Measurements from ENCODE around the gene ENKUR. TPM values are rescaled to one million over a fixed set of nuclear protein-coding genes. Genes with fewer than 3 reads are reported as not detected.
"Not testable (repeated sequence)": the region's sequence is repeated elsewhere in the genome, so short reads cannot be mapped to it uniquely, and the experiment has no call there.

The ENKUR gene
- total RNA-seq, 3 donors from 2014 or later (not counting 1 experiment from before 2014, with no cell fraction given), result 0.48 to 3.0 (median 0.73) TPM

- Histone ChIP-seq H3K27me3 (ENCODE audit: control insufficient read depth, insufficient read depth, low read length) (no peaks in the 10 kb centered on the region), H3K4me3 (ENCODE audit: low read length) (peak overlapping the region; percentile 56), H3K4me1 (ENCODE audit: control insufficient read depth, insufficient read depth, low read length) (peaks cover 8% of the 10 kb centered on the region), H3K27ac (ENCODE audit: low read length) (peak overlapping the region; percentile 73), H3K9me3 (ENCODE audit: control insufficient read depth, insufficient read depth, low read length) (no peaks in the 10 kb centered on the region), H3K36me3 (ENCODE audit: control insufficient read depth, insufficient read depth, low read length) (no peaks in the 10 kb centered on the region)
- 2% methylated on average over 10 of the region's 10 CpGs for WGBS (ENCODE audit: insufficient coverage)
- Mint-ChIP-seq H3K4me1 (peaks cover 20 to 21% of the 10 kb centered on the region in 2 donors), H3K27ac (peak overlapping the region; percentile 95 to 99), H3K27me3 (ENCODE audit: low read depth in 2 of 2) (no peaks in the 10 kb centered on the region), H3K4me3 (peak overlapping the region; percentile 98), H3K9me3 (no peaks in the 10 kb centered on the region), H3K36me3 (no peaks in the 10 kb centered on the region)
- no peak for TF ChIP-seq CTCF (IDR thresholded peaks at IDR 0.05)
- intact Hi-C loops (cut with micrococcal nuclease), result no loop called here
- ATAC-seq (no peak), DNase-seq (peak in 1 of 2 donors; percentile 15)
Observed at GRCh38 chr10:25017154-25017590, 1.2 kb upstream of the ENKUR start.

- H3K36me3 ChIP-seq (ENCODE audit: control insufficient read depth, insufficient read depth, low read length), result no peaks in the 10 kb centered on the region
- Mint-ChIP-seq H3K27ac (peak within 1 kb of the TSS; percentile 95 to 99), H3K27me3 (ENCODE audit: low read depth in 2 of 2) (no peaks in the 10 kb centered on the region), H3K9me3 (no peaks in the 10 kb centered on the region), H3K4me1 (peaks cover 20 to 21% of the 10 kb centered on the region in 2 donors), H3K36me3 (no peaks in the 10 kb centered on the region), H3K4me3 (peak within 1 kb of the TSS; percentile 98)
- under 1% methylated on average over 68 of the region's 69 CpGs for WGBS (ENCODE audit: insufficient coverage)
- DNase-seq (peak; percentile 96 to 99), ATAC-seq (peak; percentile 93 to 100 (median 95))
- H3K27ac ChIP-seq (ENCODE audit: low read length), result peak within 1 kb of the TSS; percentile 80
- intact Hi-C loops (cut with micrococcal nuclease), result loop anchor here (1.0 kb wide), 2 partner anchors 129 to 292 kb away; no protein-coding TSS in a partner anchor
- no peak for TF ChIP-seq CTCF (IDR thresholded peaks at IDR 0.05)
- no peaks in the 10 kb centered on the region for H3K9me3 ChIP-seq (ENCODE audit: control insufficient read depth, insufficient read depth, low read length)
- H3K4me1 ChIP-seq (ENCODE audit: control insufficient read depth, insufficient read depth, low read length), result peaks cover 8% of the 10 kb centered on the region
- H3K27me3 ChIP-seq (ENCODE audit: control insufficient read depth, insufficient read depth, low read length), result no peaks in the 10 kb centered on the region
- peak within 1 kb of the TSS; percentile 56 for H3K4me3 ChIP-seq (ENCODE audit: low read length)
Observed at GRCh38 chr10:25016376-25017153, 607 bp upstream of the ENKUR start, which contains the start of gene THNSL1. THNSL1 (plus strand) TSS chr10:25016612; CDS start chr10:25023224, 6,612 bp downstream.

- peak overlapping the region; percentile 53 to 58 for H3K27ac Mint-ChIP-seq
- ATAC-seq (no peak), DNase-seq (no peak)
- TF ChIP-seq CTCF (IDR thresholded peaks at IDR 0.05), result no peak
- Histone ChIP-seq H3K9me3 (ENCODE audit: control insufficient read depth, insufficient read depth, low read length) (no peaks in the 10 kb centered on the region), H3K4me3 (ENCODE audit: low read length) (no peak overlapping the region), H3K27ac (ENCODE audit: low read length) (no peak overlapping the region), H3K27me3 (ENCODE audit: control insufficient read depth, insufficient read depth, low read length) (no peaks in the 10 kb centered on the region), H3K4me1 (ENCODE audit: control insufficient read depth, insufficient read depth, low read length) (peaks cover 8% of the 10 kb centered on the region), H3K36me3 (ENCODE audit: control insufficient read depth, insufficient read depth, low read length) (no peaks in the 10 kb centered on the region)
- intact Hi-C loops (cut with micrococcal nuclease), result no loop called here
- no peaks in the 10 kb centered on the region for H3K9me3 Mint-ChIP-seq
- H3K4me3 Mint-ChIP-seq, result peak overlapping the region; percentile 15
- peaks cover 20 to 21% of the 10 kb centered on the region in 2 donors for H3K4me1 Mint-ChIP-seq
- no peaks in the 10 kb centered on the region for H3K27me3 Mint-ChIP-seq (ENCODE audit: low read depth in 2 of 2)
- H3K36me3 Mint-ChIP-seq, result no peaks in the 10 kb centered on the region
Observed at GRCh38 chr10:25014579-25014978, 1.4 kb downstream of the ENKUR start.

GRCh38 chr10:25011591-25011990 is 4.4 kb downstream of the ENKUR start:
- WGBS (ENCODE audit: insufficient coverage), result 98% methylated on average over 2 of the region's 2 CpGs
- H3K9me3 ChIP-seq (ENCODE audit: control insufficient read depth, insufficient read depth, low read length); H3K36me3 Mint-ChIP-seq; H3K27ac Mint-ChIP-seq; H3K27ac ChIP-seq (ENCODE audit: low read length); H3K4me3 Mint-ChIP-seq; intact Hi-C loops (cut with micrococcal nuclease); ATAC-seq; H3K4me1 ChIP-seq (ENCODE audit: control insufficient read depth, insufficient read depth, low read length); H3K4me3 ChIP-seq (ENCODE audit: low read length); DNase-seq; H3K9me3 Mint-ChIP-seq; H3K27me3 Mint-ChIP-seq (ENCODE audit: low read depth in 2 of 2); H3K36me3 ChIP-seq (ENCODE audit: control insufficient read depth, insufficient read depth, low read length); H3K27me3 ChIP-seq (ENCODE audit: control insufficient read depth, insufficient read depth, low read length): not testable (repeated sequence)
- peaks cover 10% of the 10 kb centered on the region in 2 donors for H3K4me1 Mint-ChIP-seq
